Ishikawa (cell line): ENCODE data around the gene DRD3.

Experiments used
- CEBPB ChIP-seq: IDR thresholded peaks from 2 replicates; pipeline ENCODE4 v1.6.1; 2012
- CREB1 ChIP-seq: IDR thresholded peaks from 2 replicates; pipeline ENCODE4 v1.6.1; 2012; ENCODE audit warnings: low read depth
- EP300 ChIP-seq: IDR thresholded peaks from 2 replicates; pipeline ENCODE4 v1.6.1; 2012; ENCODE audit warnings: borderline replicate concordance
- FOXM1 ChIP-seq: IDR thresholded peaks from 2 replicates; pipeline ENCODE4 v1.6.1; 2012; ENCODE audit warnings: low read depth, borderline replicate concordance
- MAX ChIP-seq: IDR thresholded peaks from 2 replicates; pipeline ENCODE4 v1.6.1; 2012
- RAD21 ChIP-seq: IDR thresholded peaks from 2 replicates; pipeline ENCODE4 v1.6.1; 2012; ENCODE audit warnings: low read depth
- REST ChIP-seq: IDR thresholded peaks from 2 replicates; pipeline ENCODE4 v1.6.1; 2012; ENCODE audit warnings: low read depth, mild to moderate bottlenecking
- TAF1 ChIP-seq: IDR thresholded peaks from 2 replicates; pipeline ENCODE4 v1.6.1; 2012; ENCODE audit warnings: low read depth, mild to moderate bottlenecking
- TCF12 ChIP-seq: IDR thresholded peaks from 2 replicates; pipeline ENCODE4 v1.6.1; 2012; ENCODE audit warnings: low read depth
- USF1 ChIP-seq: IDR thresholded peaks from 2 replicates; pipeline ENCODE4 v1.6.1; 2012
- YY1 ChIP-seq: IDR thresholded peaks from 2 replicates; pipeline ENCODE4 v1.6.1; 2012; ENCODE audit warnings: low read depth
- ZBTB7A ChIP-seq: IDR thresholded peaks from 2 replicates; pipeline ENCODE4 v1.6.1; 2012; ENCODE audit warnings: low read depth

GRCh38 chr3:114214542-114215341 is 35.9 kb upstream of the DRD3 start:
- TF ChIP-seq ZBTB7A (no peak), CREB1 (no peak), FOXM1 (no peak), RAD21 (no peak), TAF1 (no peak), YY1 (no peak), TCF12 (no peak), REST (no peak), EP300 (no peak), MAX (no peak), USF1 (no peak), CEBPB (no peak)
